Activated CD8-positive, alpha-beta T cell treated with anti-CD3 and anti-CD28 coated beads for 36 hours (primary cell): ENCODE results near the gene HSPA9. TPM values are rescaled to one million over a fixed set of nuclear protein-coding genes. Genes with fewer than 3 reads are reported as not detected.

Source experiments
- ATAC-seq: fragments of 200-7000 bp; cut with Tn5 transposase; one replicate; pipeline ENCODE4 v1.10.0; 2021; ENCODE audit warnings: mild to moderate bottlenecking, moderate library complexity
- CTCF ChIA-PET: fragments of 350-600 bp; sonication (Branson Sonifier 250); formaldehyde crosslinking; loops from one replicate; lab custom pipeline; 2021; ENCODE audit warnings: antibody characterized with exemption; lab: Charles Lee
- POLR2A ChIA-PET: fragments of 350-600 bp; sonication (Branson Sonifier 250); formaldehyde crosslinking; loops from one replicate; lab custom pipeline; 2021; ENCODE audit warnings: antibody characterized with exemption; lab: Charles Lee
- DNase-seq: peaks from one replicate; pipeline ENCODE4 v3.0.0-alpha.2; 2020
- H3K27ac Mint-ChIP-seq: one replicate; pipeline ENCODE4 v1.8.0; 2021; ENCODE audit warnings: mild to moderate bottlenecking, mixed read lengths
- H3K27me3 Mint-ChIP-seq: one replicate; pipeline ENCODE4 v1.8.0; 2021; ENCODE audit warnings: mixed read lengths
- H3K36me3 Mint-ChIP-seq: one replicate; pipeline ENCODE4 v1.8.0; 2021; ENCODE audit warnings: low read depth, mixed read lengths
- H3K4me1 Mint-ChIP-seq: one replicate; pipeline ENCODE4 v1.8.0; 2021; ENCODE audit warnings: low read depth, mixed read lengths
- H3K4me3 Mint-ChIP-seq: one replicate; pipeline ENCODE4 v1.8.0; 2021; ENCODE audit warnings: mild to moderate bottlenecking, moderate library complexity, mixed read lengths
- H3K9me3 Mint-ChIP-seq: one replicate; pipeline ENCODE4 v1.8.0; 2021; ENCODE audit warnings: mixed read lengths
- CTCF ChIP-seq: fragments of 200-600 bp; IDR thresholded peaks from one replicate; pipeline ENCODE4 v1.8.0; 2022; ENCODE audit warnings: antibody characterized with exemption, mild to moderate bottlenecking
- intact Hi-C: fragments of 100-400 bp; cut with micrococcal nuclease; formaldehyde crosslinking; loops from one replicate; pipeline ENCODE4 v1.10.0; 2022
- total RNA-seq, 2 experiments: library from RNA; stranded (reverse); gene quantifications; one replicate each; pipeline ENCODE4 v1.2.3, GENCODE V29; 2021

HSPA9 gene
- total RNA-seq, 2 experiments from 2014 or later: 426 to 442 TPM

GRCh38 chr5:138596105-138596881 lies 21.1 kb upstream of the HSPA9 start:
- intact Hi-C loops: no loop called here
- H3K27ac Mint-ChIP-seq: no peak overlapping the region
- no peaks in the 10 kb centered on the region for H3K4me1 Mint-ChIP-seq
- DNase-seq (no peak), ATAC-seq (no peak)
- POLR2A ChIA-PET: interaction anchor here (2.0 kb wide), 1 partner anchor 16 kb away, joined by 6 read pairs; no protein-coding TSS in a partner anchor
- CTCF ChIA-PET: interaction anchor here (1.1 to 3.3 kb wide), 7 partner anchors 8 to 176 kb away, joined by 3 to 19 read pairs (median 5); no protein-coding TSS in a partner anchor
- H3K4me3 Mint-ChIP-seq: no peak overlapping the region
- H3K9me3 Mint-ChIP-seq: no peaks in the 10 kb centered on the region
- H3K27me3 Mint-ChIP-seq: peaks cover 35% of the 10 kb centered on the region
- no peaks in the 10 kb centered on the region for H3K36me3 Mint-ChIP-seq
- no peak for TF ChIP-seq CTCF

- H3K27me3 Mint-ChIP-seq: peaks cover 27% of the 10 kb centered on the region
- no peaks in the 10 kb centered on the region for H3K4me1 Mint-ChIP-seq
- POLR2A ChIA-PET: interaction anchor here (0.9 to 2.0 kb wide), 2 partner anchors 15 to 23 kb away, joined by 3 to 6 read pairs; no protein-coding TSS in a partner anchor
- CTCF ChIA-PET: interaction anchor here (1.2 to 3.3 kb wide), 4 partner anchors 9 to 19 kb away, joined by 4 to 19 read pairs (median 11); no protein-coding TSS in a partner anchor
- no peak overlapping the region for H3K4me3 Mint-ChIP-seq
- intact Hi-C loops: no loop called here
- no peaks in the 10 kb centered on the region for H3K36me3 Mint-ChIP-seq
- H3K9me3 Mint-ChIP-seq: no peaks in the 10 kb centered on the region
- no peak overlapping the region for H3K27ac Mint-ChIP-seq
- DNase-seq (no peak), ATAC-seq (no peak)
- TF ChIP-seq CTCF: no peak
These were observed 20.1 kb upstream of the HSPA9 start for GRCh38 chr5:138595180-138595795.

GRCh38 chr5:138594305-138595058 lies 19.3 kb upstream of the HSPA9 start:
- no peak overlapping the region for H3K27ac Mint-ChIP-seq
- TF ChIP-seq CTCF: peak; percentile 69
- intact Hi-C loops: no loop called here
- peaks cover 26% of the 10 kb centered on the region for H3K27me3 Mint-ChIP-seq
- ATAC-seq: no peak
- H3K9me3 Mint-ChIP-seq: no peaks in the 10 kb centered on the region
- H3K4me3 Mint-ChIP-seq: no peak overlapping the region
- POLR2A ChIA-PET: interaction anchor here (0.5 to 2.0 kb wide), 4 partner anchors 10 to 690 kb away, joined by 3 to 6 read pairs (median 4); no protein-coding TSS in a partner anchor
- no peaks in the 10 kb centered on the region for H3K36me3 Mint-ChIP-seq
- no peaks in the 10 kb centered on the region for H3K4me1 Mint-ChIP-seq
- CTCF ChIA-PET: interaction anchor here (0.6 to 3.3 kb wide), 8 partner anchors 9 to 177 kb away, joined by 3 to 19 read pairs (median 4); no protein-coding TSS in a partner anchor
- no peak for DNase-seq

GRCh38 chr5:138588013-138588788 lies 13.0 kb upstream of the HSPA9 start:
- no peak overlapping the region for H3K4me3 Mint-ChIP-seq
- CTCF ChIA-PET: interaction anchor here (2.0 kb wide), 1 partner anchor 9 kb away, joined by 12 read pairs; no protein-coding TSS in a partner anchor
- H3K27me3 Mint-ChIP-seq: peaks cover 3% of the 10 kb centered on the region
- intact Hi-C loops: no loop called here
- no peak for ATAC-seq
- no peak for DNase-seq
- no peaks in the 10 kb centered on the region for H3K9me3 Mint-ChIP-seq
- POLR2A ChIA-PET: interaction anchor here (0.6 kb wide), 2 partner anchors 15 to 162 kb away, joined by 3 read pairs; no protein-coding TSS in a partner anchor
- H3K36me3 Mint-ChIP-seq: no peaks in the 10 kb centered on the region
- no peak for TF ChIP-seq CTCF
- no peaks in the 10 kb centered on the region for H3K4me1 Mint-ChIP-seq
- no peak overlapping the region for H3K27ac Mint-ChIP-seq
